HepG2 (cell line): Measurements from ENCODE around the gene TAMALIN. TPM values are rescaled to one million over a fixed set of nuclear protein-coding genes. Genes with fewer than 3 reads are reported as not detected.

Experiments
- GMEB1 ChIP-seq: sonication (generic); formaldehyde crosslinking; IDR thresholded peaks from 2 replicates; pipeline ENCODE4 v1.5.1; 2020; ENCODE audit warnings: missing genetic modification reagents, mild to moderate bottlenecking, borderline replicate concordance
- IRF1 ChIP-seq: sonication (generic); formaldehyde crosslinking; IDR thresholded peaks from 2 replicates; pipeline ENCODE4 v1.4.0; 2020; ENCODE audit warnings: low read depth, mild to moderate bottlenecking, missing genetic modification reagents
- MATR3 ChIP-seq: sonication (generic); formaldehyde crosslinking; IDR thresholded peaks from 2 replicates; pipeline ENCODE4 v1.4.0; 2020; ENCODE audit warnings: missing genetic modification reagents
- MED1 ChIP-seq: sonication (generic); formaldehyde crosslinking; IDR thresholded peaks from 2 replicates; pipeline ENCODE4 v1.4.0; 2020; ENCODE audit warnings: missing genetic modification reagents
- PAF1 ChIP-seq: IDR thresholded peaks from 2 replicates; pipeline ENCODE4 v1.6.1; 2016; ENCODE audit warnings: missing genetic modification reagents, missing compliant biosample characterization
- PRDM4 ChIP-seq: sonication (generic); formaldehyde crosslinking; IDR thresholded peaks from 2 replicates; pipeline ENCODE4 v1.9.0; 2021; ENCODE audit warnings: missing genetic modification reagents, borderline replicate concordance
- ZFP82 ChIP-seq: sonication (generic); formaldehyde crosslinking; IDR thresholded peaks from 2 replicates; pipeline ENCODE4 v1.5.1; 2020; ENCODE audit warnings: mild to moderate bottlenecking, missing genetic modification reagents, borderline replicate concordance
- ZMYM3 ChIP-seq: sonication (generic); formaldehyde crosslinking; IDR thresholded peaks from 2 replicates; pipeline ENCODE4 v1.5.1; 2020; ENCODE audit warnings: mild to moderate bottlenecking, missing genetic modification reagents
- ZNF276 ChIP-seq: sonication (generic); formaldehyde crosslinking; IDR thresholded peaks from 2 replicates; pipeline ENCODE4 v1.4.0; 2020; ENCODE audit warnings: mild to moderate bottlenecking, low read depth, missing genetic modification reagents
- ZNF281 ChIP-seq: sonication (generic); formaldehyde crosslinking; IDR thresholded peaks from 2 replicates; pipeline ENCODE4 v1.4.0; 2020; ENCODE audit warnings: missing genetic modification reagents, borderline replicate concordance
- ZNF343 ChIP-seq: sonication (generic); formaldehyde crosslinking; IDR thresholded peaks from 2 replicates; pipeline ENCODE4 v1.4.0; 2020; ENCODE audit warnings: mild to moderate bottlenecking, missing genetic modification reagents
- ZNF362 ChIP-seq: sonication (generic); formaldehyde crosslinking; IDR thresholded peaks from 2 replicates; pipeline ENCODE4 v1.4.0; 2020; ENCODE audit warnings: missing genetic modification reagents, mild to moderate bottlenecking, borderline replicate concordance
- ZNF383 ChIP-seq: sonication (generic); formaldehyde crosslinking; IDR thresholded peaks from 2 replicates; pipeline ENCODE4 v1.4.0; 2020; ENCODE audit warnings: missing genetic modification reagents, mild to moderate bottlenecking, borderline replicate concordance
- ZNF773 ChIP-seq: sonication (generic); formaldehyde crosslinking; IDR thresholded peaks from 2 replicates; pipeline ENCODE4 v1.4.0; 2020; ENCODE audit warnings: missing genetic modification reagents, borderline replicate concordance
- ZNF780A ChIP-seq: sonication (generic); formaldehyde crosslinking; IDR thresholded peaks from 2 replicates; pipeline ENCODE4 v1.8.0; 2022; ENCODE audit warnings: mild to moderate bottlenecking, missing genetic modification reagents, moderate library complexity
- ZSCAN31 ChIP-seq: sonication (generic); formaldehyde crosslinking; IDR thresholded peaks from 2 replicates; pipeline ENCODE4 v1.5.0; 2020; ENCODE audit warnings: low read depth, mild to moderate bottlenecking, missing genetic modification reagents
- polyA plus RNA-seq, 8 experiments: library from polyadenylated mRNA; depleted of rRNA in 3 of 8; stranded (reverse) in 7 of 8; unstranded in 1 of 8; fragments of >200 nt; fragmentation: Illumina TruSeq in 4 of 8; extraction: Trizol in 4 of 8; gene quantifications; 2 replicates each; pipeline versions ENCODE4 v1.2.1 to v1.2.3, GENCODE V29; 2011 to 2016; ENCODE audit warnings: low read depth in 4 of 8, missing spikeins in 1 of 8, mixed read lengths in 1 of 8; ENCODE audit not compliant: insufficient read depth in 1 of 8
- total RNA-seq, 5 experiments: library from RNA; depleted of rRNA; stranded (reverse); fragments of >200 nt; fragmentation: Illumina TruSeq; extraction: Trizol; gene quantifications; 2 replicates each; pipeline ENCODE4 v1.2.3, GENCODE V29; 2016; ENCODE audit warnings: low read depth in 1 of 5

The TAMALIN gene
- total and polyA plus RNA-seq, 2 of the 13 experiments (the other 11 are each of a cell fraction or from before 2014, with no cell fraction given) = 2.9 to 10.9 TPM

GRCh38 chr12:52023976-52024688 lies 17.4 kb downstream of the TAMALIN start (continued):
- no peak for TF ChIP-seq ZNF383
- TF ChIP-seq ZNF281 (CRISPR knock-in tag) = no peak
- no peak for TF ChIP-seq ZNF276 (CRISPR knock-in tag)
- no peak for TF ChIP-seq ZNF773
- TF ChIP-seq ZNF343 (CRISPR knock-in tag) = no peak
- TF ChIP-seq PRDM4 (CRISPR knock-in tag) = no peak
- no peak for TF ChIP-seq ZNF362 (CRISPR knock-in tag)
- TF ChIP-seq MATR3 = no peak
- TF ChIP-seq ZNF780A (CRISPR knock-in tag) = no peak
- TF ChIP-seq ZSCAN31 (CRISPR knock-in tag) = 0 out of 2 replicates have a peak, but pooled peaks have one; percentile 5
- no peak for TF ChIP-seq IRF1 (CRISPR knock-in tag)
- no peak for TF ChIP-seq ZFP82 (CRISPR knock-in tag)
- no peak for TF ChIP-seq ZMYM3 (CRISPR knock-in tag)
- TF ChIP-seq MED1 (CRISPR knock-in tag) = no peak
- no peak for TF ChIP-seq PAF1 (CRISPR knock-in tag)
- TF ChIP-seq GMEB1 (CRISPR knock-in tag) = no peak
